Nephron (organoid): ENCODE results near the gene PLCB4.
A peak's percentile ranks its signal among the peaks of the same experiment; 100 is the strongest.

Experiments
- H3K27ac Mint-ChIP-seq, 3 experiments: 2 replicates each; pipeline ENCODE4 v1.8.0; 2020; ENCODE audit warnings: mixed read lengths in 3 of 3, mild to moderate bottlenecking in 2 of 3, moderate library complexity in 1 of 3
- H3K27me3 Mint-ChIP-seq: 2 replicates; pipeline ENCODE4 v1.8.0; 2021; ENCODE audit warnings: low read depth, mild to moderate bottlenecking, moderate library complexity, mixed read lengths
- H3K36me3 Mint-ChIP-seq: 2 replicates; pipeline ENCODE4 v1.8.0; 2020; ENCODE audit warnings: low read depth, mixed read lengths
- H3K4me1 Mint-ChIP-seq: 2 replicates; pipeline ENCODE4 v1.8.0; 2020; ENCODE audit warnings: mixed read lengths
- H3K4me3 Mint-ChIP-seq, 3 experiments: 2 replicates each; pipeline ENCODE4 v1.8.0; 2020; ENCODE audit warnings: mild to moderate bottlenecking in 3 of 3, mixed read lengths in 3 of 3, moderate library complexity in 2 of 3
- H3K9me3 Mint-ChIP-seq: 2 replicates; pipeline ENCODE4 v1.8.0; 2020; ENCODE audit warnings: mixed read lengths
- TF ChIP-seq, protein P1 (sequence below), 3 experiments: fragments of 200-600 bp; sonication (generic); IDR thresholded peaks; one replicate each; pipeline ENCODE4 v1.5.0; 2021; ENCODE audit warnings: antibody characterized with exemption in 3 of 3; ENCODE audit not compliant: unreplicated experiment in 3 of 3

PLCB4 gene

DNA sequence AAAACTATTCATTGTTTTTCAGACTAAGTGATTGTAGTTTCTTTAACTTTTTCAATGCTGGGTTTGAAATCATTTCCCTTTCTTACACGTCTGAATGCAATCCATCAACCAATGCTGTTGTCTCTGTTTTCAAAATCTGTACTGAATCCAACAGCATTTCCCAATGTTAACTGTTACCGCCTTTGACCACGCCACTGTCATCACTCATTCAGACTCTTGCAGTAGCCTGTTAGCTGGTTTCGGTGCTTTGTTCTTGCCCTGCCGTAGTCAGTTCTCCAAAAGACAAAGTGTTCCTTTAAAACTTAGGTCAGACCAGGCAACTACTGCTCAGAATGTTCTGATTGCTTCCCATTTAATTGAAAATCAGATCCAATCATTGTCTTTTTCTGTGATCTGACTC, 131.3 kb downstream of the PLCB4 start:
- H3K36me3 Mint-ChIP-seq = no peaks in the 10 kb centered on the region
- peak overlapping the region in 1 of 3 experiments; percentile 62 for H3K27ac Mint-ChIP-seq
- no peak overlapping the region for H3K4me3 Mint-ChIP-seq
- H3K9me3 Mint-ChIP-seq = no peaks in the 10 kb centered on the region
- H3K27me3 Mint-ChIP-seq = no peaks in the 10 kb centered on the region
- TF ChIP-seq, protein P1, sequence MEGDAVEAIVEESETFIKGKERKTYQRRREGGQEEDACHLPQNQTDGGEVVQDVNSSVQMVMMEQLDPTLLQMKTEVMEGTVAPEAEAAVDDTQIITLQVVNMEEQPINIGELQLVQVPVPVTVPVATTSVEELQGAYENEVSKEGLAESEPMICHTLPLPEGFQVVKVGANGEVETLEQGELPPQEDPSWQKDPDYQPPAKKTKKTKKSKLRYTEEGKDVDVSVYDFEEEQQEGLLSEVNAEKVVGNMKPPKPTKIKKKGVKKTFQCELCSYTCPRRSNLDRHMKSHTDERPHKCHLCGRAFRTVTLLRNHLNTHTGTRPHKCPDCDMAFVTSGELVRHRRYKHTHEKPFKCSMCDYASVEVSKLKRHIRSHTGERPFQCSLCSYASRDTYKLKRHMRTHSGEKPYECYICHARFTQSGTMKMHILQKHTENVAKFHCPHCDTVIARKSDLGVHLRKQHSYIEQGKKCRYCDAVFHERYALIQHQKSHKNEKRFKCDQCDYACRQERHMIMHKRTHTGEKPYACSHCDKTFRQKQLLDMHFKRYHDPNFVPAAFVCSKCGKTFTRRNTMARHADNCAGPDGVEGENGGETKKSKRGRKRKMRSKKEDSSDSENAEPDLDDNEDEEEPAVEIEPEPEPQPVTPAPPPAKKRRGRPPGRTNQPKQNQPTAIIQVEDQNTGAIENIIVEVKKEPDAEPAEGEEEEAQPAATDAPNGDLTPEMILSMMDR (IDR thresholded peaks at IDR 0.05; ENCODE audit: unreplicated experiment in 3 of 3) = no peak
- H3K4me1 Mint-ChIP-seq = peaks cover 7% of the 10 kb centered on the region

DNA sequence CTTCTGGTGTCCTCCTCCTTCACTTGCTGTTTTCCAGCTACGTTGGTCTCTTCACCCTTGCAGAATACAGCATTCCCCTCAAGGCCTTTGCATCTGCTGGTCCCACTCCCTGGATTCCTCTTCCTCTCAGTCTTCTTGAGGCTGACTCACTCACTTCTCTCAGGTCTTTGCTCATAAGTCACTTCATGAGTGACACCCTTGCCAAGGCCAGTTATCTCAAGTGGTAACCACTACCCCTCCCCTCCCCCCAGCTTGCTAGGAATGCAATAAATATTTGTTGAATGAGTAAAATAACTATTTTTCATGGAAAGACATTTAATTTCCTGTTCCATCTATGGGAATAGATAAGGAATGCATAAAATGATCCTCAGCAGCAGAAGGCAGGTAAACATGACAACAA, 131.7 kb downstream of the PLCB4 start:
- H3K9me3 Mint-ChIP-seq = no peaks in the 10 kb centered on the region
- H3K4me3 Mint-ChIP-seq = no peak overlapping the region
- no peaks in the 10 kb centered on the region for H3K27me3 Mint-ChIP-seq
- no peaks in the 10 kb centered on the region for H3K36me3 Mint-ChIP-seq
- TF ChIP-seq, protein P1 (IDR thresholded peaks at IDR 0.05; ENCODE audit: unreplicated experiment in 3 of 3) = no peak
- peaks cover 7% of the 10 kb centered on the region for H3K4me1 Mint-ChIP-seq
- peak overlapping the region in 1 of 3 experiments; percentile 62 for H3K27ac Mint-ChIP-seq

DNA sequence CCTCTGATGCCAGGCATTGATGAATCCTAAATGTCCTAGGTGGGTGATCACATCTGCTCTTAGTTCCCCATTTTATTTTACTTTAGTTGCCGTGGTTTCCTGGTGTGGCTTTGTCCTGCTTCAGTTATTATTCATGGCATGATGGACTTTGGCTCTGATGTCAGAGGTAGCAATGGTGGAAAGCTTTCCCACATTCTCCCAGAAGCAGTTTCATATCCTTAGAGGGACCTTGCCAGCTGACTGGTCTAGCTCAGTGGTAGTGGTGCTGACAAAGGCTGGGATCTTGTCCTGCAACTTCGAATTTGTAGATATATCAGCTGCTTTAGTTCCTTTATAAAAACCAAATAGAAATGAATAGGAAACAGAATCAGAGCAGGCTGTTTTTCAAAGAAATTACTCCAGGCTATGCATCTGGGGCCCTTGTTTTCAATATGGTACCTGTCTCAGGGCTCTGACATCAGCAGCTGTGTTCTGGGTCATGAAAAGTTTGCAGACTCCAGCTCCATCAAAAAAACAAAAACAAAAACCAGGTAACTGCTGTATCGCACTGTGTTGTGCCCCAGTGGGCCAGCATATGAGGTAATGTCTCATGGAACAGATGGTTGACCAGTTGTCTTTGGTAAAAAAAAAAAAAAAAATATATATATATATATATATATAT, 133.7 kb downstream of the PLCB4 start:
- Mint-ChIP-seq H3K4me1 (peaks cover 7% of the 10 kb centered on the region), H3K36me3 (no peaks in the 10 kb centered on the region), H3K27me3 (no peaks in the 10 kb centered on the region), H3K27ac (no peak overlapping the region), H3K4me3 (no peak overlapping the region), H3K9me3 (no peaks in the 10 kb centered on the region)
- TF ChIP-seq, protein P1 (IDR thresholded peaks at IDR 0.05; ENCODE audit: unreplicated experiment in 3 of 3) = no peak

DNA sequence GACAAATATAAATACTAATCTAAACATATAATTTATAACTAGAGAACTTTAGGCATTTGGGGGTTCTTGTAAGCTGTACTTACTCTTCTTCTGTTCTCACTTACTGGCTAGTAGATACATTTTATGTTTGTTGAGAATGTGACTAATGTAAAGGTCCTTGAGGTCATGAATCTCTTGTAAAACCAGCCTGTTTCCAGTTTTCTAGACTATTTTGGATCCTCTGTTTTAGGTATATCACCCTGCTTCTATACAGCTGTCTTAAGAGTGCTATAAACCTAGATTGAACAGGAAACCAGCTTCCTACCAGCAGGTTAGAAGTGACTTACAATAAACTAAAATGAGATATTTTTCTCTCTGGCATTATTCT, 134.2 kb downstream of the PLCB4 start:
- TF ChIP-seq, protein P1 (IDR thresholded peaks at IDR 0.05; ENCODE audit: unreplicated experiment in 3 of 3) = no peak
- Mint-ChIP-seq H3K27ac (no peak overlapping the region), H3K4me1 (peaks cover 7% of the 10 kb centered on the region), H3K9me3 (no peaks in the 10 kb centered on the region), H3K27me3 (no peaks in the 10 kb centered on the region), H3K4me3 (no peak overlapping the region), H3K36me3 (no peaks in the 10 kb centered on the region)

DNA sequence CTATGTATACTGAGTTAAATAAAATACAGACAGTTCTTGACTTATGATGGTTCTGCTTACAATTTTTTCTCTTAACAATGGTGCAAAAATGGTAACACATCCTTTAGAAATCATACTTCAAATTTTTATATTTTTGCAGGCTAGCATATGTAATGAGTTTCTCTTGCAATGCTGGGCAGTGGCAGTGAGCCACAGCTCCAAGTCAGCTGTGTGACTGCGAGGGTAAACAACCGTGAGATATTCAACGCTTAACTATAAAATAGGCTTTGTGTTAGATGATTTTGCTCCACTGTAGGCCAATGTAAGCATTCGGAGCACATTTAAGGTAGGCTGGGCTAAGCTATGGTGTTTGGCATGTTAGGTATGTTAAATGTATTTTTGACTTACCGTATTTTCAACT, 136.1 kb downstream of the PLCB4 start:
- Mint-ChIP-seq H3K4me1 (peaks cover 7% of the 10 kb centered on the region), H3K9me3 (no peaks in the 10 kb centered on the region), H3K27me3 (no peaks in the 10 kb centered on the region), H3K4me3 (no peak overlapping the region), H3K36me3 (no peaks in the 10 kb centered on the region), H3K27ac (no peak overlapping the region)
- TF ChIP-seq, protein P1 (IDR thresholded peaks at IDR 0.05; ENCODE audit: unreplicated experiment in 3 of 3) = no peak

DNA sequence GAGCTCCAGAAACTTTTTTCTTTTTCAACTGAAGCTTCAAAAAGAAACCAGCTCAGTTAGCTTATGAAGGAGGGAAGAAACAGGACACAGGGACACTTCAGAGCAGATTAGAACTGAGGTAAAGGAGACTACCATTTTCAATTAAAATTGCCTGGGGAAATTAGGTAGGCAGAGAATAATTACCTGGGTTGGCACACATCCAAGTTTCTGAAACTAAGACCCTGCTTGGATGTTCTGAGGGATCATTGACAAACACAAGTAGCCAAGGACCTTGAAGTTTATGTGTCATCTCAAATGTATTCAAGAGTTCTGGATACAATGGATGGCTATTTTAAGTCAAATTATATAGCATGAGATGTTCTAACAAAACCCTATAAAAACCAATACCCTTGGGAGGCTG, 137.6 kb downstream of the PLCB4 start:
- no peak overlapping the region for H3K27ac Mint-ChIP-seq
- H3K27me3 Mint-ChIP-seq = no peaks in the 10 kb centered on the region
- H3K4me3 Mint-ChIP-seq = no peak overlapping the region
- TF ChIP-seq, protein P1 (IDR thresholded peaks at IDR 0.05; ENCODE audit: unreplicated experiment in 3 of 3) = no peak
- H3K9me3 Mint-ChIP-seq = no peaks in the 10 kb centered on the region
- H3K4me1 Mint-ChIP-seq = peaks cover 7% of the 10 kb centered on the region
- H3K36me3 Mint-ChIP-seq = no peaks in the 10 kb centered on the region
